BLaER1 treated with 17β-estradiol and CSF1 and Interleukin-3, amounts not matched to agents 10 nM and 100 nM (cell line): ENCODE measurements around the gene PEPD.

Experiments used
- H3K27ac ChIP-seq, 11 experiments: shearing (Covaris generic); formaldehyde crosslinking; 2 replicates each; pipeline ENCODE4 v1.8.1; 2022
- H3K27me3 ChIP-seq, 11 experiments: shearing (Covaris generic); formaldehyde crosslinking; 2 replicates each; pipeline ENCODE4 v1.8.1; 2022
- H3K36me3 ChIP-seq, 11 experiments: shearing (Covaris generic); formaldehyde crosslinking; 2 replicates each; pipeline ENCODE4 v1.8.1; 2022
- H3K4me1 ChIP-seq, 10 experiments: shearing (Covaris generic); formaldehyde crosslinking; 2 replicates each; pipeline ENCODE4 v1.8.1; 2022
- H3K4me2 ChIP-seq, 11 experiments: shearing (Covaris generic); formaldehyde crosslinking; 2 replicates each; pipeline ENCODE4 v1.8.1; 2022
- H3K4me3 ChIP-seq, 10 experiments: shearing (Covaris generic); formaldehyde crosslinking; 2 replicates each; pipeline ENCODE4 v1.8.1; 2022
- H3K9ac ChIP-seq, 11 experiments: shearing (Covaris generic); formaldehyde crosslinking; 2 replicates each; pipeline ENCODE4 v1.8.1; 2022
- H3K9me3 ChIP-seq, 11 experiments: shearing (Covaris generic); formaldehyde crosslinking; replicated peaks in 1 of 11; 2 replicates each; pipeline ENCODE4 v1.8.1; 2022
- H4K20me1 ChIP-seq, 11 experiments: shearing (Covaris generic); formaldehyde crosslinking; 2 replicates each; pipeline ENCODE4 v1.8.1; 2022
- Cebpa-rat ChIP-seq, 11 experiments: shearing (Covaris generic); IDR thresholded peaks; 2 replicates each; pipeline ENCODE4 v1.8.1; 2022

The PEPD gene

GRCh38 chr19:33462112-33462791 lies 59.3 kb downstream of the PEPD start:
- H3K27me3 ChIP-seq: no peaks in the 10 kb centered on the region
- peaks cover 0 to 58% (median 6%) of the 10 kb centered on the region in 11 experiments; a peak in 12 of 22 replicates for H3K36me3 ChIP-seq
- H3K9ac ChIP-seq: no peak overlapping the region
- no peak overlapping the region for H3K4me2 ChIP-seq
- no peak overlapping the region for H3K4me3 ChIP-seq
- H3K4me1 ChIP-seq: peaks cover 0 to 13% (median 0%) of the 10 kb centered on the region in 10 experiments; a peak in 4 of 20 replicates
- H3K27ac ChIP-seq: no peak overlapping the region
- no peaks in the 10 kb centered on the region for H3K9me3 ChIP-seq
- H4K20me1 ChIP-seq: peaks cover 0 to 53% (median 0%) of the 10 kb centered on the region in 11 experiments; a peak in 7 of 22 replicates
- TF ChIP-seq Cebpa-rat (IDR thresholded peaks at IDR 0.05): no peak

GRCh38 chr19:33461256-33462111 lies 60.1 kb downstream of the PEPD start:
- peaks cover 0 to 58% (median 6%) of the 10 kb centered on the region in 11 experiments; a peak in 12 of 22 replicates for H3K36me3 ChIP-seq
- no peak overlapping the region for H3K27ac ChIP-seq
- peaks cover 0 to 13% (median 0%) of the 10 kb centered on the region in 10 experiments; a peak in 4 of 20 replicates for H3K4me1 ChIP-seq
- peaks cover 0 to 53% (median 0%) of the 10 kb centered on the region in 11 experiments; a peak in 7 of 22 replicates for H4K20me1 ChIP-seq
- no peak overlapping the region for H3K9ac ChIP-seq
- no peaks in the 10 kb centered on the region for H3K27me3 ChIP-seq
- no peaks in the 10 kb centered on the region for H3K9me3 ChIP-seq
- no peak overlapping the region for H3K4me3 ChIP-seq
- no peak for TF ChIP-seq Cebpa-rat (IDR thresholded peaks at IDR 0.05)
- H3K4me2 ChIP-seq: no peak overlapping the region

- H3K4me2 ChIP-seq: no peak overlapping the region
- H3K27me3 ChIP-seq: no peaks in the 10 kb centered on the region
- H3K4me3 ChIP-seq: no peak overlapping the region
- H3K27ac ChIP-seq: no peak overlapping the region
- H3K9ac ChIP-seq: no peak overlapping the region
- H3K9me3 ChIP-seq: no peaks in the 10 kb centered on the region
- no peak for TF ChIP-seq Cebpa-rat (IDR thresholded peaks at IDR 0.05)
- H3K36me3 ChIP-seq: peaks cover 0 to 58% (median 6%) of the 10 kb centered on the region in 11 experiments; a peak in 12 of 22 replicates
- peaks cover 0 to 45% (median 2%) of the 10 kb centered on the region in 11 experiments; a peak in 7 of 22 replicates for H4K20me1 ChIP-seq
- peaks cover 0 to 3% (median 0%) of the 10 kb centered on the region in 10 experiments; a peak in 4 of 20 replicates for H3K4me1 ChIP-seq
Measured at GRCh38 chr19:33460221-33460908, 61.2 kb downstream of the PEPD start.

GRCh38 chr19:33459222-33460090 lies 62.1 kb downstream of the PEPD start:
- H3K9ac ChIP-seq: no peak overlapping the region
- peaks cover 0 to 37% (median 0%) of the 10 kb centered on the region in 11 experiments; a peak in 6 of 22 replicates for H4K20me1 ChIP-seq
- no peaks in the 10 kb centered on the region for H3K4me1 ChIP-seq
- no peaks in the 10 kb centered on the region for H3K9me3 ChIP-seq
- peaks cover 0 to 55% (median 6%) of the 10 kb centered on the region in 11 experiments; a peak in 12 of 22 replicates for H3K36me3 ChIP-seq
- H3K4me2 ChIP-seq: no peak overlapping the region
- H3K4me3 ChIP-seq: no peak overlapping the region
- no peak overlapping the region for H3K27ac ChIP-seq
- no peak for TF ChIP-seq Cebpa-rat (IDR thresholded peaks at IDR 0.05)
- no peaks in the 10 kb centered on the region for H3K27me3 ChIP-seq

GRCh38 chr19:33458807-33459206 lies 62.8 kb downstream of the PEPD start:
- no peaks in the 10 kb centered on the region for H3K27me3 ChIP-seq
- H3K9me3 ChIP-seq: no peaks in the 10 kb centered on the region
- peaks cover 0 to 48% (median 6%) of the 10 kb centered on the region in 11 experiments; a peak in 12 of 22 replicates for H3K36me3 ChIP-seq
- no peaks in the 10 kb centered on the region for H3K4me1 ChIP-seq
- H3K4me2 ChIP-seq: no peak overlapping the region
- H4K20me1 ChIP-seq: peaks cover 0 to 31% (median 0%) of the 10 kb centered on the region in 11 experiments; a peak in 5 of 22 replicates
- TF ChIP-seq Cebpa-rat (IDR thresholded peaks at IDR 0.05): no peak
- no peak overlapping the region for H3K9ac ChIP-seq
- H3K27ac ChIP-seq: no peak overlapping the region
- H3K4me3 ChIP-seq: no peak overlapping the region

GRCh38 chr19:33458171-33458633 lies 63.4 kb downstream of the PEPD start:
- Histone ChIP-seq H3K9ac (no peak overlapping the region), H3K4me1 (no peaks in the 10 kb centered on the region), H3K27ac (no peak overlapping the region), H3K4me2 (no peak overlapping the region), H4K20me1 (peaks cover 0 to 29% (median 0%) of the 10 kb centered on the region in 11 experiments; a peak in 4 of 22 replicates), H3K4me3 (no peak overlapping the region), H3K9me3 (no peaks in the 10 kb centered on the region), H3K27me3 (no peaks in the 10 kb centered on the region), H3K36me3 (peaks cover 0 to 42% (median 6%) of the 10 kb centered on the region in 11 experiments; a peak in 11 of 22 replicates)
- TF ChIP-seq Cebpa-rat (IDR thresholded peaks at IDR 0.05): no peak

GRCh38 chr19:33456845-33457220 lies 64.8 kb downstream of the PEPD start:
- peaks cover 0 to 29% (median 0%) of the 10 kb centered on the region in 11 experiments; a peak in 10 of 22 replicates for H3K36me3 ChIP-seq
- no peaks in the 10 kb centered on the region for H3K4me1 ChIP-seq
- peaks cover 0 to 21% (median 0%) of the 10 kb centered on the region in 11 experiments; a peak in 4 of 22 replicates for H4K20me1 ChIP-seq
- H3K27me3 ChIP-seq: no peaks in the 10 kb centered on the region
- H3K4me2 ChIP-seq: no peak overlapping the region
- no peak overlapping the region for H3K27ac ChIP-seq
- H3K9me3 ChIP-seq: no peaks in the 10 kb centered on the region
- TF ChIP-seq Cebpa-rat (IDR thresholded peaks at IDR 0.05): no peak
- no peak overlapping the region for H3K4me3 ChIP-seq
- no peak overlapping the region for H3K9ac ChIP-seq
